DND-41 (cell line): ENCODE data around the gene CSTB.

Experiments used
- EZH2 ChIP-seq: IDR thresholded peaks from 3 replicates; pipeline ENCODE4 v1.6.1; 2012; ENCODE audit warnings: borderline replicate concordance, low read depth, mild to moderate bottlenecking, moderate library complexity, low read length, inconsistent platforms; ENCODE audit not compliant: severe bottlenecking
- TF ChIP-seq, protein P1 (sequence below): IDR thresholded peaks from 2 replicates; pipeline ENCODE4 v1.5.1; 2012; ENCODE audit warnings: borderline replicate concordance, low read length, moderate library complexity, mild to moderate bottlenecking; ENCODE audit not compliant: poor library complexity, severe bottlenecking; ENCODE audit errors: extremely low read depth

DNA sequence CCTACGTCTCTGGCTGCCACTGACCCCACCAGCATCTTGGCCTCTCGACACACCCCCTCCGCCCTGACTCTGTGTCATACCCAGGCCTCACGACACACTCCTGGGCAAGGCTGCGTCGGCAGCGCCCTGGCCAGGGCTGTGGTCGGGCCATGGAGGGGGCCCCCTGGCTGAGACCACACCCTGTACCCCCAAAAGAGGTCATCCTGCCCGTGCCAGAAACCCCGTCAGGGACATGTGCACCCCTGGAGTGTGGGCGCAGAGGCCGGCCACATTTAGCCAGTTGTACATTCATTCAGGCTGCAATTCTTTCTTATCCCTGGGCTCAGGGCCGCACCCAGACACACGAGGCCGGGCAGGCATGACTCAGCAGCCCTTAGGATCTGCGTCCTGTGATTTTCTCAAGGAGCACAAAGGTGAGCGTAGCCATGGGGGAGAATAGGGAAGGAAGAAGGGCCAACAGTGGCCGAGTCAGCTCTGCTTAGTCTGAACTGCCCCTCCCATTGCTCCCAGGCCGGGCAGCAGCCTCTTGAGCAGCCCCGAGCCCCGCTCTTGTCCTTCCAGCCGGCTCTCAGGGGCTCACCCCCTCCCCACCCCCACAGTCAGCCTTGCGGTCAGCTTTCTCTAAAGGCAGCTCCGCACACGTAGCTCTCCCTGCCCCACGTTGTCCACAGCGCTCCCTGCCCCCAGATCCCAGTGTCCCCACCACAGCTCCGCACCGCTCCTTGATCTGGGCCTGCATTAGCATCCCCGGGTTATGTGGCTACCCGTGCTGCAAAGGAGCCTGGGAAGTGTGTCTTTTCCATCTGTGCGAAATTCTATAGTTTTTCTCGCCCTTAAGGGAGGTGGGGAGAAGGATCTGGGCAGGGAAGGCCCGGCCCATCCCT, 7.9 kb downstream of the CSTB start:
- TF ChIP-seq EZH2, result no peak
- TF ChIP-seq, protein P1, sequence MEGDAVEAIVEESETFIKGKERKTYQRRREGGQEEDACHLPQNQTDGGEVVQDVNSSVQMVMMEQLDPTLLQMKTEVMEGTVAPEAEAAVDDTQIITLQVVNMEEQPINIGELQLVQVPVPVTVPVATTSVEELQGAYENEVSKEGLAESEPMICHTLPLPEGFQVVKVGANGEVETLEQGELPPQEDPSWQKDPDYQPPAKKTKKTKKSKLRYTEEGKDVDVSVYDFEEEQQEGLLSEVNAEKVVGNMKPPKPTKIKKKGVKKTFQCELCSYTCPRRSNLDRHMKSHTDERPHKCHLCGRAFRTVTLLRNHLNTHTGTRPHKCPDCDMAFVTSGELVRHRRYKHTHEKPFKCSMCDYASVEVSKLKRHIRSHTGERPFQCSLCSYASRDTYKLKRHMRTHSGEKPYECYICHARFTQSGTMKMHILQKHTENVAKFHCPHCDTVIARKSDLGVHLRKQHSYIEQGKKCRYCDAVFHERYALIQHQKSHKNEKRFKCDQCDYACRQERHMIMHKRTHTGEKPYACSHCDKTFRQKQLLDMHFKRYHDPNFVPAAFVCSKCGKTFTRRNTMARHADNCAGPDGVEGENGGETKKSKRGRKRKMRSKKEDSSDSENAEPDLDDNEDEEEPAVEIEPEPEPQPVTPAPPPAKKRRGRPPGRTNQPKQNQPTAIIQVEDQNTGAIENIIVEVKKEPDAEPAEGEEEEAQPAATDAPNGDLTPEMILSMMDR, result no peak
